ENCODE data around the gene KCNA5.

The KCNA5 gene

DNA sequence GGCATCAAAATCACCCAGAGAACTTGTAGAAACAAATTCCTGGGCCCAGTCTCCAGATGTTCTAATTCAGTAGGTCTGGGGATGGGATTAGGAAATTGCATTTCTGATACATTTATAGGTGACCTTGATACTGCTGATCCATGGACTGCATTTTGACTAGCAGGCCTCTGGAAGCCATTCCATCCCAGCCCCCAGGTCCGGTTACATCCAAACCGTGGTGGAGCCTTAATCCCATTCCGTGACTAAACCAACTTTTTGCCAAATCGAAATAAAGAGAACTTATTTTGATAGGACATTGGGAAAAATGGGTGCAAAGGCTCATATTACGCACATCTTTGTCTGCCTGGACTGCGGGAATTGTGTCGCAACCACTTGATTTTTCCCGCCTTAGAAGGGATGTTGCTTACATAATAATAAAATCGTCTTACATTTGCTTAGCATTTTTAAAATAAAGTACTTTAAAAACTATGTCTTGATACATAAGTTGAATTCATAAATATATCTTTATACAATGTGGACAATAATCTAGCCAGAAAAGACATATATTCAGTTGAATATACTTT lies 5.8 kb upstream of the KCNA5 start:
- peaks cover 3% of the 10 kb centered on the region for H3K27me3 ChIP-seq (replicated peaks; ENCODE audit: control insufficient read depth, insufficient read depth, low read length, poor library complexity, severe bottlenecking)
- H3K4me1 ChIP-seq (ENCODE audit: control insufficient read depth, insufficient read depth, low read length, poor library complexity, severe bottlenecking) = no peaks in the 10 kb centered on the region
- DNase-seq = no peak
- no peaks in the 10 kb centered on the region for H3K9me3 ChIP-seq (ENCODE audit: control insufficient read depth, low read length)
- H3K27ac ChIP-seq (ENCODE audit: insufficient read depth, low read length, poor library complexity, severe bottlenecking) = no peak overlapping the region
- H3K4me3 ChIP-seq (ENCODE audit: insufficient read depth, low read depth, low read length, poor library complexity, severe bottlenecking) = no peak overlapping the region
- no peaks in the 10 kb centered on the region for H3K36me3 ChIP-seq (ENCODE audit: control insufficient read depth, insufficient read depth, low read length)

DNA sequence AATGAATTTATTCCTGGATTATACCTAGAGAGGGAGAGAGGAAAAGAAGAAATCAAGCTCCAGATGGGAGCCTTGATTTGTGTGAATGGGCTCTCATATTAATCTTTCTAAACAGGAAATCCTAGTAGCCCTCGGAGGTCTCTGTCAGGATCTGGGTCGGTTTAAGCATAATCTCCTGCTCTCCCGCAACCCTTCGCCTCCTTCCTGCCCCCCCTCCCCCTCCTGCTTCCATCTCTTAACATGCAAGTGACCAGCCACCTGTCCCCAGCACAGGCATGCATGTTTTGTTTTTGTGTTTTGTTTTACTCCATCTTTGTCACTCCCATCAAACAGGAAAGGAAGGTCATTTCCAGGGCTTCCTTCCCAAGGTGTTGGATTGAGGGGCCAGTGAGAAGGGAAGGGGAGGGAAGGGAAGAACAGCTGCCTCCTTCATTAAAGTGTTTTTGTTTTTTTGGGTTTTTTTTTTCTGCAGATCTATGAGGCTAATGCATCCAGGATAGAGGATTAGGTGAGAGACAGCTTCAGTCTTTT lies 4.8 kb upstream of the KCNA5 start:
- no peaks in the 10 kb centered on the region for H3K4me1 ChIP-seq (ENCODE audit: control insufficient read depth, insufficient read depth, low read length, poor library complexity, severe bottlenecking)
- no peaks in the 10 kb centered on the region for H3K36me3 ChIP-seq (ENCODE audit: control insufficient read depth, insufficient read depth, low read length)
- no peak overlapping the region for H3K27ac ChIP-seq (ENCODE audit: insufficient read depth, low read length, poor library complexity, severe bottlenecking)
- H3K27me3 ChIP-seq (replicated peaks; ENCODE audit: control insufficient read depth, insufficient read depth, low read length, poor library complexity, severe bottlenecking) = peaks cover 5% of the 10 kb centered on the region
- DNase-seq = no peak
- H3K9me3 ChIP-seq (ENCODE audit: control insufficient read depth, low read length) = no peaks in the 10 kb centered on the region
- no peak overlapping the region for H3K4me3 ChIP-seq (ENCODE audit: insufficient read depth, low read depth, low read length, poor library complexity, severe bottlenecking)

DNA sequence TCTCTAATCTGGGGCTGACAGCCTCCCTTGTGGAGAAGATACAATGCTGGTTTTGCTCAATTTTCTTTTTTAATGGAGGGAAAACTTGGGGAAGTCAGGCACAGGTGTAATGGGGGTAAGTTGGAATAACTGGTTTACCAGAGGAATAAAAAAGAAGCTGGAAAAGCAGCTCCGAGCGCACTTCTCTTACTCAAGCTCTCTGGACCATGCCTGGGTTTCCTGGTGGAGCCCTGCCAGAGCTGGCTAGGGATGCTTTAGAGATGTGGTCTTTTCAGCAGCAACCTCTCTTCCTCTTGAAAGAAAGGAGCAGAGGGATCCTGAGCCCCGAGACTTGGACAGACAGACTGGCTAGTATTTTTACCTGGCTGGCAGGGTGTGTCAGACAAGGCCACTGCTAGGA lies 3.9 kb upstream of the KCNA5 start:
- no peak overlapping the region for H3K4me3 ChIP-seq (ENCODE audit: insufficient read depth, low read depth, low read length, poor library complexity, severe bottlenecking)
- no peak for DNase-seq
- no peak overlapping the region for H3K27ac ChIP-seq (ENCODE audit: insufficient read depth, low read length, poor library complexity, severe bottlenecking)
- no peaks in the 10 kb centered on the region for H3K36me3 ChIP-seq (ENCODE audit: control insufficient read depth, insufficient read depth, low read length)
- H3K4me1 ChIP-seq (ENCODE audit: control insufficient read depth, insufficient read depth, low read length, poor library complexity, severe bottlenecking) = no peaks in the 10 kb centered on the region
- peaks cover 2% of the 10 kb centered on the region for H3K27me3 ChIP-seq (replicated peaks; ENCODE audit: control insufficient read depth, insufficient read depth, low read length, poor library complexity, severe bottlenecking)
- H3K9me3 ChIP-seq (ENCODE audit: control insufficient read depth, low read length) = no peaks in the 10 kb centered on the region

DNA sequence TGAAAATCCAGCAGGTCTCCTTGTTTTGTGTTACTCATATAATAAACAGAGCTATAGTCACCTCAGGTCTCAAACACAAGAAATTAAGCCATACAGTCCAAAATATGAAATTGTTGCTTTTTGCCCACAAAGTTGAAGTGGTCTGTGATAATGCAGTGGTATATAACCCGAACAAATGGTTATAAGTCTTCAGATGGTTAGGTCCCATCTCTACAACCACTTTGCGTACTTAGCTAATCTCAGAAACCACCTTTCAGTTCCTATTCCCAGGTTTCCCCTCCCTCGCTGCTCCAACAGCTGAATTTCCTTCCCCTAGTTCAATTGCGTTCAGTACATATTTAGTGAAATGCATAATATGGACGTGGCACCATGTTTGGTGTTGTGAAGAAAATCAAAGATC lies 3.3 kb upstream of the KCNA5 start:
- H3K4me3 ChIP-seq (ENCODE audit: insufficient read depth, low read depth, low read length, poor library complexity, severe bottlenecking) = no peak overlapping the region
- DNase-seq = no peak

DNA sequence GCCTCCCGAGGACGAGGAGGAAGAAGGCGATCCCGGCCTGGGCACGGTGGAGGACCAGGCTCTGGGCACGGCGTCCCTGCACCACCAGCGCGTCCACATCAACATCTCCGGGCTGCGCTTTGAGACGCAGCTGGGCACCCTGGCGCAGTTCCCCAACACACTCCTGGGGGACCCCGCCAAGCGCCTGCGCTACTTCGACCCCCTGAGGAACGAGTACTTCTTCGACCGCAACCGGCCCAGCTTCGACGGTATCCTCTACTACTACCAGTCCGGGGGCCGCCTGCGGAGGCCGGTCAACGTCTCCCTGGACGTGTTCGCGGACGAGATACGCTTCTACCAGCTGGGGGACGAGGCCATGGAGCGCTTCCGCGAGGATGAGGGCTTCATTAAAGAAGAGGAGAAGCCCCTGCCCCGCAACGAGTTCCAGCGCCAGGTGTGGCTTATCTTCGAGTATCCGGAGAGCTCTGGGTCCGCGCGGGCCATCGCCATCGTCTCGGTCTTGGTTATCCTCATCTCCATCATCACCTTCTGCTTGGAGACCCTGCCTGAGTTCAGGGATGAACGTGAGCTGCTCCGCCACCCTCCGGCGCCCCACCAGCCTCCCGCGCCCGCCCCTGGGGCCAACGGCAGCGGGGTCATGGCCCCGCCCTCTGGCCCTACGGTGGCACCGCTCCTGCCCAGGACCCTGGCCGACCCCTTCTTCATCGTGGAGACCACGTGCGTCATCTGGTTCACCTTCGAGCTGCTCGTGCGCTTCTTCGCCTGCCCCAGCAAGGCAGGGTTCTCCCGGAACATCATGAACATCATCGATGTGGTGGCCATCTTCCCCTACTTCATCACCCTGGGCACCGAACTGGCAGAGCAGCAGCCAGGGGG lies 979 bp downstream of the KCNA5 start:
- H3K4me1 ChIP-seq (ENCODE audit: control insufficient read depth, insufficient read depth, low read length, poor library complexity, severe bottlenecking) = no peaks in the 10 kb centered on the region
- no peak overlapping the region for H3K27ac ChIP-seq (ENCODE audit: insufficient read depth, low read length, poor library complexity, severe bottlenecking)
- no peak for DNase-seq
- H3K27me3 ChIP-seq (replicated peaks; ENCODE audit: control insufficient read depth, insufficient read depth, low read length, poor library complexity, severe bottlenecking) = peaks cover 2% of the 10 kb centered on the region
- no peaks in the 10 kb centered on the region for H3K9me3 ChIP-seq (ENCODE audit: control insufficient read depth, low read length)
- no peak overlapping the region for H3K4me3 ChIP-seq (ENCODE audit: insufficient read depth, low read depth, low read length, poor library complexity, severe bottlenecking)
- H3K36me3 ChIP-seq (ENCODE audit: control insufficient read depth, insufficient read depth, low read length) = no peaks in the 10 kb centered on the region

More for the DNA sequence above, 3.3 kb upstream of the KCNA5 start:
- no peaks in the 10 kb centered on the region for H3K36me3 ChIP-seq (ENCODE audit: control insufficient read depth, insufficient read depth, low read length)
- no peaks in the 10 kb centered on the region for H3K4me1 ChIP-seq (ENCODE audit: control insufficient read depth, insufficient read depth, low read length, poor library complexity, severe bottlenecking)
- H3K27me3 ChIP-seq (replicated peaks; ENCODE audit: control insufficient read depth, insufficient read depth, low read length, poor library complexity, severe bottlenecking) = peaks cover 2% of the 10 kb centered on the region
- no peaks in the 10 kb centered on the region for H3K9me3 ChIP-seq (ENCODE audit: control insufficient read depth, low read length)
- no peak overlapping the region for H3K27ac ChIP-seq (ENCODE audit: insufficient read depth, low read length, poor library complexity, severe bottlenecking)

DNA sequence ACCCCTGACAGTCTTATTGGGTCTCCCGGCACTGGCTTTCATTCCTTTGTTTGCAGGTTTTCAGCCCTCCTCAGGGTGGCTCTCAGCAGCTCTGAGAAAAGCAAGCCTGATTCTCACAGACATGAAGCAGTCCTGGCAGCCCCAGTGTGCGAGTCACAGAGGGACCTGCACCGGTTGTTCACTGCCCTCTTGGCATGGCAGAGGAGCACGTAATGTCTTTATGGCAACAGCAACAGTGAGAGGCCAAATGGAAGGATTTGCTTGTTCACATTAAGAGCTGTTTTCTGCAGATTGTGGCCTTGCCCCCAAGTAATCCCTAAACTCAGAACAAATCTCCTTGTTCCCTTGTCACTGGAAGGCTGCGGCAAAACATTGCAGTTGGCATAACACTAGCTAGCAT lies 3.4 kb downstream of the KCNA5 start:
- H3K27me3 ChIP-seq (replicated peaks; ENCODE audit: control insufficient read depth, insufficient read depth, low read length, poor library complexity, severe bottlenecking) = peaks cover 2% of the 10 kb centered on the region
- DNase-seq = no peak
- H3K4me1 ChIP-seq (ENCODE audit: control insufficient read depth, insufficient read depth, low read length, poor library complexity, severe bottlenecking) = no peaks in the 10 kb centered on the region

DNA sequence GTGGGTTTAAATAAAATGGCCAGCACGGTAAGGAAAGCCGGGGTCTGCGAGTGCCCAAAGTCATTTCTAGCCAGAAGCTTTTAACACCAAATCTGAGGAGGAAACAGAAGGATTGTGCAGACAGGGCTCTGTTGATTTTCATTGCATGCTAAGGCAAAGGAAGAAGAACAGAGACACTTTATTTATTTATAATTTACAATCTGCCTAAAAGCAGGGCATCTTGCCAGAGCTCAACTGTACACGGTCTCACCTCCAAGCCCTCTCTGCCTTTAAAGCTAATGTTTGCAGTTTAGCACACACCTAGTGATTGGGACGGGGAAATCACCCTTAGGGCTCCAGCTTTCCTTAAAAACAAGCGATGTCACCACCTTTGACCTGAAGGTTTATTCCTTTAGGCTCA lies 4.0 kb downstream of the KCNA5 start:
- H3K4me1 ChIP-seq (ENCODE audit: control insufficient read depth, insufficient read depth, low read length, poor library complexity, severe bottlenecking) = no peaks in the 10 kb centered on the region
- no peaks in the 10 kb centered on the region for H3K36me3 ChIP-seq (ENCODE audit: control insufficient read depth, insufficient read depth, low read length)
- no peak for DNase-seq
- no peaks in the 10 kb centered on the region for H3K9me3 ChIP-seq (ENCODE audit: control insufficient read depth, low read length)
- peaks cover 2% of the 10 kb centered on the region for H3K27me3 ChIP-seq (replicated peaks; ENCODE audit: control insufficient read depth, insufficient read depth, low read length, poor library complexity, severe bottlenecking)
- no peak overlapping the region for H3K4me3 ChIP-seq (ENCODE audit: insufficient read depth, low read depth, low read length, poor library complexity, severe bottlenecking)
- no peak overlapping the region for H3K27ac ChIP-seq (ENCODE audit: insufficient read depth, low read length, poor library complexity, severe bottlenecking)

More for the DNA sequence above, 3.4 kb downstream of the KCNA5 start:
- Histone ChIP-seq H3K27ac (ENCODE audit: insufficient read depth, low read length, poor library complexity, severe bottlenecking) (no peak overlapping the region), H3K36me3 (ENCODE audit: control insufficient read depth, insufficient read depth, low read length) (no peaks in the 10 kb centered on the region), H3K4me3 (ENCODE audit: insufficient read depth, low read depth, low read length, poor library complexity, severe bottlenecking) (no peak overlapping the region), H3K9me3 (ENCODE audit: control insufficient read depth, low read length) (no peaks in the 10 kb centered on the region)

DNA sequence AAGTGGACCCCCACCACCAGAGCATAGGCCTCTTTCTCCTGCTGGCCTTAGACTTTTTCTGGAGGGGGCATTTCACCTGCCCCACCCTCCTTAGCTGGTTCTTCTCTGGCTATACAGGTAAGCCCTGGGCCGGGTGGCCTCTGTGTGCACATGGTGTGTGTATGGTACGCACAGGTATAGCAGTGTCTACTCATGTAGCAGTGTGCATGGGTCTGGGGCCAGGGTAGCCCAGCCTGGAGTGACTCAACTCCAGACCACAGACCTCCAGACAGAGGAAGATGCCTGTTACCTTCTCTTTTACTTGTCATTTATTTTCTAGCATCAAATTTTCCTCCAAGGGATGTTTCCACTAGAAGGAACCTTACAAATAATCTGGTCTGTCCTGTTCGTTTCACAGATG lies 6.9 kb downstream of the KCNA5 start:
- no peaks in the 10 kb centered on the region for H3K36me3 ChIP-seq (ENCODE audit: control insufficient read depth, insufficient read depth, low read length)
- H3K4me1 ChIP-seq (ENCODE audit: control insufficient read depth, insufficient read depth, low read length, poor library complexity, severe bottlenecking) = no peaks in the 10 kb centered on the region
- H3K27me3 ChIP-seq (replicated peaks; ENCODE audit: control insufficient read depth, insufficient read depth, low read length, poor library complexity, severe bottlenecking) = no peaks in the 10 kb centered on the region
- H3K9me3 ChIP-seq (ENCODE audit: control insufficient read depth, low read length) = no peaks in the 10 kb centered on the region
- no peak overlapping the region for H3K4me3 ChIP-seq (ENCODE audit: insufficient read depth, low read depth, low read length, poor library complexity, severe bottlenecking)
- DNase-seq = no peak
- H3K27ac ChIP-seq (ENCODE audit: insufficient read depth, low read length, poor library complexity, severe bottlenecking) = no peak overlapping the region

DNA sequence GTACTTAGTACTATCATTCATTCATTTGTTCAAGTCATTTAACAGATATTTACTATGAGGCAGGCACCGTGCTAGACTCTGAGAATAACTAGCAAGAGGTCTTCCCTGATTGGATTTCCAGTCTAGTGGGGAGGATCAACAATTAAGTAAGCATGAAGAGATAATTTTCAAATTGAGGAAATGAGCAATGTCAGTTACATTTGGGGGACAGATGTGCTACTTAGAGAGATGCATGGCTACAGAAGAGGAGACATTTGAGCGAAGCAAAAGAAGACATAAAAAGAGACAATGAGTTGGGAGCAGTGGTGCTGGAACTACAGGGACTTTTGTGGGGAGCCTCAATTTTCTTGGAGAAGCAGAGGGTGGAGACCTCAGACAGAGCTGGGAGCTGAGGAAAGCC lies 7.7 kb downstream of the KCNA5 start:
- Histone ChIP-seq H3K4me1 (ENCODE audit: control insufficient read depth, insufficient read depth, low read length, poor library complexity, severe bottlenecking) (no peaks in the 10 kb centered on the region), H3K4me3 (ENCODE audit: insufficient read depth, low read depth, low read length, poor library complexity, severe bottlenecking) (no peak overlapping the region), H3K36me3 (ENCODE audit: control insufficient read depth, insufficient read depth, low read length) (no peaks in the 10 kb centered on the region), H3K9me3 (ENCODE audit: control insufficient read depth, low read length) (no peaks in the 10 kb centered on the region), H3K27ac (ENCODE audit: insufficient read depth, low read length, poor library complexity, severe bottlenecking) (no peak overlapping the region), H3K27me3 (replicated peaks; ENCODE audit: control insufficient read depth, insufficient read depth, low read length, poor library complexity, severe bottlenecking) (no peaks in the 10 kb centered on the region)
- no peak for DNase-seq

DNA sequence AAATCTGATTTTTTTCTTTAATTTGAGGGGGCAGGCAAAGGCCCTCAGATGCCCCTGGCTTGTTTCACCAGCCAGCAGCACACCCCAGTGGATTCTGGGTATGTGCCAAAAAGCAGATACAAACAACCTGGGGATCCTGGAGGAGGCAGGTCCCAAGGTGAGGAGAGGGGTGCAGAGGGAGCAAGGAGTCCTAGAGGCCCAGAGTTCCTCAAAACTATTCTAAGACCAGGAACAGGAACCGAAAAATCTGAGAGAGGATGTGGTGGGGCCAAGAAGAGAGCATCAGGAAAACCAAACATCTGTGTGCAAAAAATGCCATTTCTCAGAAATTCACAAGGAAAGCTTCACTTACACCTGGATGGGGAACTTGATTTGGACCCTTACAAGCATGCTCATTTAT lies 8.2 kb downstream of the KCNA5 start:
- no peak for DNase-seq
- H3K4me1 ChIP-seq (ENCODE audit: control insufficient read depth, insufficient read depth, low read length, poor library complexity, severe bottlenecking) = no peaks in the 10 kb centered on the region
- H3K4me3 ChIP-seq (ENCODE audit: insufficient read depth, low read depth, low read length, poor library complexity, severe bottlenecking) = no peak overlapping the region
- H3K27me3 ChIP-seq (replicated peaks; ENCODE audit: control insufficient read depth, insufficient read depth, low read length, poor library complexity, severe bottlenecking) = no peaks in the 10 kb centered on the region
- H3K36me3 ChIP-seq (ENCODE audit: control insufficient read depth, insufficient read depth, low read length) = no peaks in the 10 kb centered on the region
- no peak overlapping the region for H3K27ac ChIP-seq (ENCODE audit: insufficient read depth, low read length, poor library complexity, severe bottlenecking)
- no peaks in the 10 kb centered on the region for H3K9me3 ChIP-seq (ENCODE audit: control insufficient read depth, low read length)
